Suprapubic skin (tissue), 3 donors: ENCODE results near the gene CADM4.
"Not testable (repeated sequence)": the region's sequence is repeated elsewhere in the genome, so short reads cannot be mapped to it uniquely, and the experiment has no call there.

Experiments used
- EP300 ChIP-seq: sonication (generic); formaldehyde crosslinking; IDR thresholded peaks from one replicate; pipeline ENCODE4 v1.6.1; 2017; ENCODE audit warnings: antibody characterized with exemption
- TF ChIP-seq, protein P1 (sequence below), 2 donors: fragments of 200-600 bp in 1 of 2; fragments of 450-650 bp in 1 of 2; sonication (generic) in 1 of 2; IDR thresholded peaks; one replicate each; pipeline ENCODE4 v1.5.1; 2016 to 2019; ENCODE audit warnings: antibody characterized with exemption in 2 of 2, mild to moderate bottlenecking in 1 of 2, moderate library complexity in 1 of 2

DNA sequence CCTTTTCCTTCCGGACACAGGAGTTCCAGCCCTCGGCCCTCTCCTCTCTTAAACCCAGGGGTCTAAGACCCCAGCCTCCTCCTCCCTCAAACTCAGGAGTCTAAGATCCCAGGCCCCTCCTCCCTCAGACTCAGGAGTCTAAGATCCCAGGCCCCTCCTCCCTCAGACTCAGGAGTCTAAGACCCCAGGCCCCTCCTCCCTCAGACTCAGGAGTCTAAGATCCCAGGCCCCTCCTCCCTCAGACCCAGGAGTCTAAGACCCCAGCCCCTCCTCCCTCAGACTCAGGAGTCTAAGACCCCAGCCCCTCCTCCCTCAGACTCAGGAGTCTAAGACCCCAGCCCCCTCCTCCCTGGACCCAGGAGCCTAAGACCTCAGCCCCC lies 4.1 kb downstream of the CADM4 start:
- TF ChIP-seq, protein P1, sequence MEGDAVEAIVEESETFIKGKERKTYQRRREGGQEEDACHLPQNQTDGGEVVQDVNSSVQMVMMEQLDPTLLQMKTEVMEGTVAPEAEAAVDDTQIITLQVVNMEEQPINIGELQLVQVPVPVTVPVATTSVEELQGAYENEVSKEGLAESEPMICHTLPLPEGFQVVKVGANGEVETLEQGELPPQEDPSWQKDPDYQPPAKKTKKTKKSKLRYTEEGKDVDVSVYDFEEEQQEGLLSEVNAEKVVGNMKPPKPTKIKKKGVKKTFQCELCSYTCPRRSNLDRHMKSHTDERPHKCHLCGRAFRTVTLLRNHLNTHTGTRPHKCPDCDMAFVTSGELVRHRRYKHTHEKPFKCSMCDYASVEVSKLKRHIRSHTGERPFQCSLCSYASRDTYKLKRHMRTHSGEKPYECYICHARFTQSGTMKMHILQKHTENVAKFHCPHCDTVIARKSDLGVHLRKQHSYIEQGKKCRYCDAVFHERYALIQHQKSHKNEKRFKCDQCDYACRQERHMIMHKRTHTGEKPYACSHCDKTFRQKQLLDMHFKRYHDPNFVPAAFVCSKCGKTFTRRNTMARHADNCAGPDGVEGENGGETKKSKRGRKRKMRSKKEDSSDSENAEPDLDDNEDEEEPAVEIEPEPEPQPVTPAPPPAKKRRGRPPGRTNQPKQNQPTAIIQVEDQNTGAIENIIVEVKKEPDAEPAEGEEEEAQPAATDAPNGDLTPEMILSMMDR (IDR thresholded peaks at IDR 0.05), result not testable (repeated sequence)
- not testable (repeated sequence) for TF ChIP-seq EP300
